Measurements from ENCODE around the gene RHOBTB3.
"Not testable (repeated sequence)": the region's sequence is repeated elsewhere in the genome, so short reads cannot be mapped to it uniquely, and the experiment has no call there.

The RHOBTB3 gene

GRCh38 chr5:95822542-95823181 lies 91.5 kb downstream of the RHOBTB3 start, which contains the start of gene GLRX:
TSS of gene GLRX (minus strand) at chr5:95822726. CDS start at chr5:95822662, 64 bp downstream.
- DNase-seq, result peak in 2 of 4 experiments; percentile 26 to 38

DNA sequence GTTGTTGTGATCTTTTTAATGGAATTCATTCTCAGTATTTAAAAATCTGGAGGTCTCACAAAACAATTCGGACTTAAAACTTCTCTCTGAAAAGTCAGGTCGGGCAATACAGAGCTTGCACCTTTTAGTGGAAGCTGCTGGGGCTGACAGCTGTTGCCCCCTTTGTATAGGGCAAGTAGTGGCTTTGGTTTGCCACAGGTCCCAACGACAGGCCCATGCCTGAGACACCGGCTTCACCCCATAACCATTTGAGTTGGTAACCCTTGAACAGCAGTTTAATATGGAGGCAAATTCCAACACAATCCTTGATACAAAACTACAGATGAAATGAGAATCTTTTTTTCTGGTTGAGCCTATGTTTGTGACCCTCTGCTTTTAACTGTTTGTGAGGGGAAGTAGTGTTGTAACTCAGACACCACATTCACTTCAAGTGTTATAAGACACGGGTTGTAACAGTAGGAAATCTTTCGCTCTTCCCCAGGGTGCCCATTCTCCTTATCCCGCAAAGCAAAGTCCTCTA lies 92.1 kb downstream of the RHOBTB3 start:
- no peak for DNase-seq

DNA sequence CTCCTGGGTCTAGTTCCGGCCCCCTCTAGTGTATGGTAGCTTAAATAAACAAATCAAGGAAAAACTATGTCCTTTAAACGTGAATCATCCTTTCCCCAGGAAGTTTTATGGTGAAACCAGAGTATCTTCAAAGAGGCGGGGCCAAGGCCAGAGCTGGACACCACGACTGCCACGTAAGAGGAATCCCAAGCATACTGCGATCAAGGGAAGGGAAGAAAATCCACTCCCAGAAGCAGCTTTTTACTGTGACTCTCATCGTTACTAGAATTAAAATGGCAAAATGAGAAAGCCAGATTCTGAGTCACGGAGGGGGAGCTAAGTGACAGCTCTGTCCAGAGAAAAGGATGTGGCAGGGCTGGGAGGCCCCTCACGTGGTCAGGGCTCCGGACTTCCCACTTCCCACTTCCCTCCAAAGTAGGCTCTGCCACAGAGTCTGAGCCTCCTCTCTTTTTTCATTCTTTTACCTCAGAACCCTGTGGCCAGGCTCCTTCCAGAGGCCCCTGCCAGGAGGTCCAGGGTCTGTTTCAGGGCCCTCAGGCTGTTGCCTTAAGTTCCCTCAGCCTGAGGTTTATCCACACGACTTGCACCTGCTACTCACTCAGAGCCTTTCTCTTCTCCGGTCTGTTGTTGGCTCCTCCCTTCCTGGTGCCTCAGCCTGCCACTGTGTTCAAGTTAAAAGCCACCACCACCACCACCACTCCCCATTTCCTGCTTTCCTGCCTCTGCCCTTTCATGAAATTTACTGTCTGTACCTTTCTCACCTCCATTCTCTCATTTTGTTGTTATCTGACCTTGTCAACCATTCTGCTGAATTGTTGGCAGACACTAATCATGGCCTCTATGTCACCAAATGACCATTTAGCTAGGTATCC lies 92.8 kb downstream of the RHOBTB3 start:
- DNase-seq, result peak in 2 of 4 experiments; percentile 32 to 48

DNA sequence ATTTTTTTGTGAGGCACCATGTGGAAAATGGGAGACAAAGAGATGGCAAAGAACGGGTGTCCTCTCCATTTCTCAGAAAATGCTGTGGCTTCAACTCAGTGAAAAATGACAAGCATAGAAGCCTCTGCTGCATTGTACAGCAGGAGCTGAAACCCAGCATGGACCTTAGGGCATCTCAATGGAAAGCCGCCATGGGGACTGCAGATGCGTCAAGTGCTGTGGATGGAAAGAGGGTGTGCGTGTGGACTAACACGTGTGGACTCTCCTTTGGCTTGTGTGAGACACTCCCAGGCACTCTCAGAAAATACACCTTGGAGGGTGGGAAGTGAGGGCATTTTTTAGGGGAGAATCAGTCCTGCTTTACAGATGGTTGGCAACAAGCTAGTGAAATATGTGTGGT lies 93.6 kb downstream of the RHOBTB3 start:
- no peak for DNase-seq

GRCh38 chr5:95825495-95825894 lies 94.4 kb downstream of the RHOBTB3 start:
- DNase-seq, result no peak

GRCh38 chr5:95826949-95827891 lies 96.1 kb downstream of the RHOBTB3 start:
- no peak for DNase-seq

DNA sequence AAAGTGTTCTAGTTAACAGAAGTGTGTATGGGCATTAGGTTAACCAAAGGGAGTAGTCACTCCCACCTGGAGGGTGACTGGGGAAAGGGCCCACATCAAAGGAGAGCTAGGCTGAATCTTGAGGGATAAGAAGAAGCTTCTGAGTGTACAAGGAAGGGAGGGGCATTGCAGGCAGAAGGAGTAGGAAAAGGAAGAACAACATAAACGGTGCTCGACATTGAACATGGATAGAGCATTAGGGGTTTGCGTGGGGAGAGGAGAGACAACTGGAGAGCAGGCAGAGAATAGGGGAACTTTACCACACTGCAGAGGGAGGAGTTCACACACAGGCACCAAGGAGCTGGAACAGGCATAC lies 96.7 kb downstream of the RHOBTB3 start:
- DNase-seq, result no peak

DNA sequence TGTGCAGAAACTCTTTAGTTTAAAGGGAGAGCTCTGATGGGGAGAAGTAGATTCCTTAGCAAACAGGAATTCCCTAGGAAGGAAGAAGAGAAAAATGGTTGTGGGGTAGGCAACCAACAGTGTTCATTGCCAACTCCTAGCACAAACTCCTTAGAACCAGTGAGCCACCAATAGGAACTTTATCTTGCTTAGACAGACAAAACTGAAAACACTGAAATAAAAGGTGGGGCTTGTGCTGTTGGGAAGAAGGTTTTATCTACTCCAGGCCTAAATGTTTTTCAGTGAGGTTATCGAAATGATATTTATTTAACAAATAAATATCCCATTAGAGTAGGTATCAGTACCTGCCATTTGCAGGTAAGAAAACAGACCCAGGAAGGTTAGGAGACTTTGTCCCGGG lies 99.1 kb downstream of the RHOBTB3 start:
- no peak for DNase-seq

DNA sequence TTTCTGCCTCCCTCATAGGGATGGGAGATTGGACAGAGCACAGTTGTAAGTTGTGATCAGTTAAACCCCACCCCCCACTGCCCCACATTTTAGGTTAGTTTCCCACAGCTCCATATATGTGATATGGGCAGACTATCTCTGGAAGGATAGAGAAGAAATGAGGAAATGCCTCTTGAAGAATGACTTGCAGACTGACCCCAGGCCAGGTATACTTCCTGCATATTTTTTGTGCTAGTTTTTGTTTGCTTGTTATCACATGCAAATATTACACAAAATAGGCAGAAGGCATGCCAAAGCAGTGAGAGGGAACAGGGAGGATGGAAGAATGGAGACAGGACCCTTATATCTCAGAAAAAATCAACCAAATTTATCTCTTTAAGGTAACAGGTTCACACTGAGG lies 101.5 kb downstream of the RHOBTB3 start:
- DNase-seq, result no peak

DNA sequence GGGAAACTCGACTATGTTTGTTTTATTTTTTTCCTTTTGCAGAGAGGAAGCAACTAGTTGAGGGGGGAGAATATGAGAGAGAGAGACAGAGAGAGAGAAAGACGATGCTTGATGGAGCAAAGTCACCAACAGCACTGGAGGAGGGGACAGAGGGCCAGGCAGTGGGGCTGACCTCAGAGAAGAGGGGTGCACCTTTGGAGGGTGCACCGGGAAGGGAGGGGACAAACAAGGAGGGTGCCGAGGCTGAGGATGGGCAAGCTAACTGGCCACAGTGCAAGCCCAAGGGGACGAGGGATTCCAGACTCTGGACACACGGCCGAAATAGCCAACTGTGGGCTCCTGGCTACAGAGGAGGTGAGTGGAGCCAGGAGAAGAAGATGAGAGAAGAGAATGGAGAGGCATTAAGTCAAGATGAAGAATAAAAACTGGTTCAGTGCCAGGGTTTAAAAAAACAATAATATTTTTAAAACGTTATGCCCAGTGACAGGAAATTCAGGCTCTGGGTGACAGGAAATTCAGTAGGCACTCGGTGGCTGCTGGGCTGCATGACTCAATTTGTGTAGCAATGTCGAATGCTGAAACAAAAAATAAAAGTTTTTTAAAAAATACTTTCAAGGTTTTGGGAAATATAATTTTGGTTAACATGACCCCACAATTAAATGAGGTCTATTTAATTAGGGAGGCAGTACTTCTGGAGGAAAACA lies 104.7 kb downstream of the RHOBTB3 start:
- peak in 1 of 4 experiments; percentile 17 for DNase-seq

GRCh38 chr5:95836544-95836943 lies 105.4 kb downstream of the RHOBTB3 start:
- DNase-seq, result no peak

DNA sequence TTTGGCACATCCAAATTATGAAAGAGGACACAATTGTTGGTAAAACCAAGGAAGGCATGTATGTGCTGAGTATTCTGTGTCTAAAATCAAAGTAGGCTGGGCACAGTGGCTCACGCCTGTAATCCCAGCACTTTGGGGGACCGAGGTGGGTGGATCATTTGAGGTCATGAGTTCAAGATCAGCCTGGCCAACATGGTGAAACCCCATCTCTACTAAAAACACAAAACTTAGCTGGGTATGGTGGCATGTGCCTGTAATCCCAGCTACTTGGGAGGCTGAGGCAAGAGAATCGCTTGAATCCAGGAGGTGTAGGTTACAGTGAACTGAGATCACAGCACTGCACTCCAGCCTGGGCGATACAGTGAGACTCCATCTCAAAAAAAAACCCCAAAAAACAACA lies 105.8 kb downstream of the RHOBTB3 start:
- DNase-seq, result not testable (repeated sequence)

DNA sequence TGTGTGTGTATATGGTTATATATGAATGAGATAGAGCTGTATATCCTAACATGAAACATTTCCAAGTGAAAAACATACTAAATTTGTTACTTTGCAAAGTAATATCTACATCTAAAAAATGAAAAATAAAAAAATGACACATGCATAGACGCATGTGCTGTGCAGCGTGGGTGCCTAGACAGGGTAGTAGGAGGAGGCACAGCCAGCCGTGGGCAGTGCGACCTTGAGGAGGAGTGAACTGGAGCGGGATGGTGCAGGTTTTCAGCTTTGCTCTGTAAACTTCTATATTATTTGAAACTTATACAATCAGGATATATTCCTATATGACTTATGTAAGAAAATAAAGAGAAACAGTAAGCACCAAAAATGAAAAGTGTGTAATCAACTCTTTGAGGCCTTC lies 106.4 kb downstream of the RHOBTB3 start:
- DNase-seq, result no peak

- DNase-seq, result no peak
Measured at GRCh38 chr5:95838001-95838520, 106.9 kb downstream of the RHOBTB3 start.

GRCh38 chr5:95838556-95838955 lies 107.4 kb downstream of the RHOBTB3 start:
- no peak for DNase-seq

GRCh38 chr5:95839658-95840057 lies 108.5 kb downstream of the RHOBTB3 start:
- no peak for DNase-seq

DNA sequence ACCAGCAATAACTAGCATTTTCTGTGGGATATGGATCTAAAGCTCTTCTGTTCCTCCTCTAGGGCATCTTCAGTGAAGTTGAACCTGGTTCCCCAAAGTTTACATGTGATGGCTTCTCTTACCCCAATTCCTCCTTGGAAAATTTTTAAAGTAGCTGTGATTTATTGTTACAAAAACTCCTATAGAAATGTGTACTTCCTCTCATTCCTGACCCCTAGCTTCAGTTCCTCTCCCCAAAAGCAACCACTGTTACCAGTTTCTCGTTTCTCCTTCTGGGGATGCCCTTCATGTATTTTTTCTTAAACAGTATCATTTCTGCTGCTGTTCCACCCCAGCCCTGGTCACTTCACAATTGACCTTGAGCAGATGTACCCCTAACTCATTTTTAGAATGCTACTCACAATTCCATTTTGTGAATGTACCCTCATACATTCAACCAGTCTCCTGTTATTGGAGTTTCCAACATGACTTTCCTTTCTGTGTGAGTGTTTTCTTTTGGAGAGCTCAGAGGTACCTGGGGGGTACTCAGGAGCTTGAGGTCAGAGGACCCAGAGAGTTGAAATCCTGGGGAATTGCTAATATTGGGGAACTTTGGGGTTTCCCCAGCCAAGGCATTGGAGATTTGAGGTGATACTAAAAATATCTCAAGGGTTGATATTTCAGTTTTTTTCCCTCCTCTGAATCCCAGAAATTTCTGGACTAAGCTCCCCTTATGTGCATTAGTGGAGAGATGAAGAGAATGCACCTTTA lies 110.0 kb downstream of the RHOBTB3 start:
- DNase-seq, result no peak

DNA sequence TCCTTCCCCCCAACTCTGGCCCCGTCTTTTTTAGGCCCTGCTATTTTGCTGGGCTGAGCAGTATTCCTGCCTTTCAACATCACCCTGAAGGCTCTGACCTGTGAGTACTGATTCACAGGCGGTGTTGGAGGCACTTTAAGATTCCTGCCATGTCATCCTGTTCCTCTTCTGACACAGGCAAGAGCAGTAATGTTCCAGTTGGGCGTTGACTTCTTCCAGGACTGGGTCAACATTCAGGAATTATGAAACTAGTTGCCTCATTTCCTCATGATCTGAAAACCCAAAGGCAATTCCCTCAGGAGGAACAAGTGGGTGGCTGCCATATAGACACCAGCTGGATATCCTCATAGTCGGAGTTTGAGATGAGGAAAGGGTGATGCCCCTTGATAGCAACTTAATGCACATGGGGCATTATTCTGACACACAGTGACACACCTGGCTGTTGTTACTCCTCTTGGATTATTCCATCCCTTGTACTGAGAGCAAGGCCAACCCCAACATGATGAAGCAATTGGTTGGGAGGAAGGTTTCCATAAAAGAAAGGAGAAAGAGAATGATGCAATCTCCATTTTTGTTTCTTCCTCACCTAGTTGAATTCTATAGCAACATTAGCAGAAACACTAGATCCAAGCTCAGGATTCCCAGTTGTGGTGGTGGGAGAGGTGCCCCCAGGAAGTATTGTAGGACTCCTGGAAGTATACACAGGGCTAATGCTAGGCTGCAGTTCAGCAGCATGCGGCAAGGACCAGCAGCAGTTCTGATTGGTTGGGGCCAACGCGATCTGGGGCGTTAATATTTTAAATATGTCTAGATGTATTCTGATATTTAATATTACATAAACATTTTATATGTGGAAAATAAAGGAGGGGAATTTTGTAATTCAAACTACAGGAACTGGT lies 111.0 kb downstream of the RHOBTB3 start:
- no peak for DNase-seq

DNA sequence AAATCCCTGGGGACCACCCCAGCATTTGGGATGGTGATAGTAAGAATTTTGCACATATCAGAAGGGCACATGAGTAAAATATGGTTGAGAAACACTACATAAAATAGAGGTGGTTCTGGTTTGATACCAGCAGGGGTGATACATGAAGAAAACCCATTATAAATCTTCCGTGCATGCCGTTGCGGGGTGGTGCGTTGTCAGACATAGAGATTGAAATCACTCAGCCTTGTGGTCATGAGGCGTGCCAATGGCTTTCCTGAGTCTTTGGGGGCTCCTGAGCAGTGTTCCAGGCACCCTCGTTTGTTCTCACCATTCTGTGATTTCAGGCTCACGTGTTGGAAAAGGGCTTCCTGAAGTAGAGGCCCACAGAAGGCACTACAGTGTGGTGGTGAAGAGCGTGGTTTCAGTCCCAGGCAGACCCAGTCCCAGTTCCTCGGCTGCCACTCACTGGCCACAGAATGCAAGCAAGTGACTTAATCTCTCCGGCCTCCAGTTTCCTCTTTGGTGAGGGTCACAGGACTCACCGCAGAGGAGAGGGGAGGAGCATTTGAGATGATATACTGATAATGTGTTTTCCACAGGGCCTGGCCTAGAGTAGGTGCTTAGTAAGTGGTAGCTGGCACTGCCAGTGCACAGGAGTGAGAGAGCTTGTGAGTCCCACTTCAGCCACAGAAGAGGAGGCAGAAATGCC lies 111.9 kb downstream of the RHOBTB3 start:
- DNase-seq, result peak in 2 of 4 experiments; percentile 23 to 34
